D341Med (cell line): ENCODE data around the gene XXYLT1.
"Not testable (repeated sequence)": the region's sequence is repeated elsewhere in the genome, so short reads cannot be mapped to it uniquely, and the experiment has no call there.

Experiments used
- DNase-seq: peaks from one replicate; pipeline ENCODE4 v3.0.0; 2012; ENCODE audit warnings: low spot score

XXYLT1 gene

DNA sequence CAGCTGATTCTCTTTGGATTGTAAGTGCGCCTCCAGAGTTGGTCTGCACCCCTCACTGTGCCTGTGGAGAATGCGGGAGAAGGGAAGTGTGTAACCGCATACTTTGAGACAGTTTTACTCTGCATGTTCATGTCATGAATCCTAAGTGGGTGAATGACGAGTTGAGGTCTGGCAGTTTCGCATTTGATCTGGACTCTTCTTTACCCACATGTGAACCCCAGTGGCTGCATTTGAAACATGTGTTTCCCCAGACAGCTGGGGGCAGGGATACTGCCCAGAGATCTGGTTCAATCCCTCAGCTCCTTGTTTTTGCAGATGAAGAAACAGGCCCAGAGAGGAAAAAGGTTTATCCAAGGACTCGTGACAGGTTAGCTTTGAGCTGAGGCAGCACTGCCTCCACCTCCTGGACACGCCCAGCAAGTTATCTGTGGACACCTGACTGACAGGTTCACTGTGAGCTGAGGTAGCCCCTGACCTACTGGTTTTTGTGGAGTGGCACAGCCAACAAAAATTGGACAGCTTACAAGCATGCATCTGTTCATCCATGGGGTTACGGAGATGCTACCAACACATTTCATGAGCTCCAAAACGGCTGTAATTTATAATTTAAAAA is 207.3 kb downstream of the XXYLT1 start:
- DNase-seq: no peak

DNA sequence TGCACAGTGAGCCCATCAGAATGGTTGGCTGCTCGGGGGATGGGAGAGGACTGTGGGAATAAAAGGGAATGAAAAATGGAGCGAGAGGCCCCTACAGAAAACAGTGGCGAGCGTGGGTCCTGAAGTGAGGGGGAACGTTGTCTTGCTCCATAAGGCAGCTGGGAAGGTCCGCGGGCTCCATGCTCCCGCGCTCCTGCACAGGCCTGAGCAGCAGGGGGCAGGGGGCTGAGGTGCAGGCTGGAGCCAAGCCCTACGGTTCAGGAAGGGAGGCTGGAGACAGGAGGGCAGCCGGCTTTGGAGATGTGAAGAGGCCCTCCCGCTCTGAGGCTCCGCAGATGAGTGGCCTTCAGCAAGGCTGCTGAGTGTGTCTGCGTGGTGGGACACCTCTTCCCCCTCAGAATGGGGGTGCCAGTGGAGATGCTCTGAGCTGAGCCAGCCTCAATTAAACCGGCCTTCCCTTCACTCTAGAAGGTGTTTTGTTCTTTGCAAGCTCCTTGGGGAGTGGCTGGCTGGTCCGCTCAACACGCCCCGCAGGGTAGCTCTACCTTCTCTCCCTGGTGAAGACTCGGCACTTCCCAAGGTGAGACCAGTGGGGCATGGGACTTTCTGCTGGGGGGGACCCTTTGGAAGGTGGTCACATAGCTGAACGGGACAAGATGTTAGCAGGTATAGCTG is 208.0 kb downstream of the XXYLT1 start:
- no peak for DNase-seq

DNA sequence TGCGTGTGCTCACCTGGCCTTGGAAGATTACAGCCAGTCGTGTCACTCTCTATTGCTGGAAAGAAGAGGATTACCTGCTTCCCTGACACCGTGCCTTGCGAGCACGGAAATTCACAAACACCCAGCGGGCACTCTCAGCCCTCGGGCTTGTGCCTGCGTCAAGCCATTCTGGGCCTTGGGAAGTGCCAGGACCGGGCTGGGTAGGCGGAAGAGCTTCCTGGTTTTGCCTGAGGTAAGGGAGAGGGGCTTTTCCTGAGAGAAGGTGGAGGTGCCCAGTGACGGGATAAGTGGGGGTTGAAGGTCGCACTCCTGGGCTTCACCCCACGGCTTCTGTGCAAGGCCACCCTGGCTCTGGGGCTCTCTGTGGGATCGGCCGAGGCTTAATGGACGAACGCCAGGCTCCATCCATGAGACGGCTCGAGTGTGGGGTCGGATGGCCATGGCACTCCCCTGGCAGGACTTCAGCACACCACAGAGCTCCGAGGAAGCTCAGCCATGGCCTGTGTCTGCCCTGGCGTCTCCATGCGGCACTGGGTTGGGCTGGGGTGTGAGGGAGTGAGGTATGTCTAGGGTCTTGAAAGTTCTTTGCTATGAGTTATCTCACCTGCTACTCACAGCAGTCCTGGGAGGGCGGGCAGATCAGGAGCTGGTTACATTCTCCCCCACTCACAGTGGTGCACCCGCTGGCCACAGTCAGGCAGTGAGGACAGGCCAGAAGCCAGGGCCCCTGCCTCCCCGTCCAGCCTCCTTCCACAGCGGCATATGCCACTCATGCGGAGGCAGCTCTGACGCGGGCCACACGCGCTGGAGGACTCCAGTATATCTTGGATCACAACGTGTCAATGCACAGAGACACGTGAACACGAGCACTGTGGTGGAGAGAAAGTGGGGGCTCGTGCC is 209.0 kb downstream of the XXYLT1 start:
- no peak for DNase-seq

DNA sequence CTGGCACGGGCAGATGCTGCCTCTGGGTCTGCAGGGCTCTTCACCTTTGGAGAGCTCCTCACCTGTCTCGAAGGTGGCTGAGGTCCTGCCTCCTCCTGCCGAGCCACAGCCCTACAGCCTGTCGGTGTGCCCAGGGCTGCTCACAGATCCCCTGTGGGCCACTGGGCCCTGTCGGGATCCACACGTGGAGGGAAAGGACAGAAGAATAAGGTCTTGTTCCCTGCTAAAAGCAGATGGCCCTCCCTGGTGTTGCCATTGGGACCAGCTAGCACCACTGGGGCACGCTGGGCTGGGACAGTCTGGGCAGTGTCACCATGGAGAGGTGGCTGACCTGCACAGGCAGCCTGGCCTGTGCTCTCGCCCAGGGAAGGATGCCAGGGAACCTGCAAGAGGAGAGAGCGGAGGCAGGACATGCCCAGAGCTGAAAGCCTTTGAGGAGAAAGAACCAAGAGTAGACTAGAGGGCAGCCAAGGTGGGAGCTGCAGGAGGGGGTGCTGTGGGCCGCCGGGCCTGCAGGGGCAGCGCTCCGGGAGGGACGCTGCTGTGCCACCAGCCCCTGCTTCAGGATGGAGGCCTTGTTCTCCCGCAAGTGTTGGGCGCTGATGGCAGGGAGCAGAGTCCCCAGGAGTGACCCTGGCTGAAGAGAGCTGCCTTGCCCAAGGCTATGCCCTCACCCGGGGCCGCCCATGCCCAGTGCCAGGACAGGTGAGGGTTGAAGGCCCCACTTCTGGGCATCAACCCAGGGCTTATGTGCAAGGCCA is 210.2 kb downstream of the XXYLT1 start:
- DNase-seq: no peak

DNA sequence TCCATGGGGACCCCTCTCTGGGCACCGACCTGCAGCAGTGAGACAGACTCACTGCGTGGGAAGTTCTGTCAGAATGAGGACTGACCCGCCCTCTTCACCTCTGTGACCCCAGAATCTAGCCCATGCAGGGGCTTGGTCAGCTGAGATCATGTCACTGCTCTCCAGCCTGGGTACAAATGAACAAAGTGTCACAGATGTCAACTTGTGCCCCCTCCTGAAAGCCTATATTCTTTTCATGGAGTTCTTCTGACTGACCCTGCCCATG is 210.8 kb downstream of the XXYLT1 start:
- DNase-seq: no peak

DNA sequence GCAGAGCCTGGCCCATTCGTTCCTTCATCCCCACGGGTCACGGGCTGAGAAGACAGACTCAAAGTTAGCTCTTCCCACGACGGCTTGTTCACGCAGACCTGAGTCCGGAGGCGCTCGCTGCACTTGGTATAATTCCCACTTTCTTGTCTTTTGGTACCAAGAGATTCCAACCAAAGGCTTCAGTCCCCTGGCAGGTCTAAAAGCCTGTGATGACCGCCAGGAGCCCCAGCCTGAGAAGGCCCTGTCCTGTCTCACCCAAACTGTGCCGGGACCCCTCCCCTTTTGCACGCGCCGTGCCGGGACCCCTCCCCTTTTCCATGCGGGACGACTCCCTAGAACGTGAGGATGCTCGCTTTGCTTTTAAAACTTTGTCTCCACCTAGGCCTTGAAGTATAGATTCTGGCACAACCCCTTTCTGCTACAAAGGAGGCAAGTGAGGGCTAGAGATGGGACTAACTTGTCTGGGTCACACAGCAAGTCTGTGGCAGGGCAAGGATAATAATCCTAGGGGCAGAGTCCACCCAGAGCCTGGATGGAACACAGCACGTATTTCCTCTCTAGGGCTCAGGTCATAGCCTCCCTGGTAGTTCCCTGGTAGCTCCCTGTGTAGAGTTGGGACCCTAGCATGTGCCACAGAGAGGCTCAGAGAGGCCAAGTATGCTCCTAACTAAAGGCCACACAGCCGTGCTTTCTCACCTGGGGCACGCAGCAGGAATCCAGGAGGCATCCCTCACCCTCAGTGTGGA is 211.3 kb downstream of the XXYLT1 start:
- DNase-seq: no peak

DNA sequence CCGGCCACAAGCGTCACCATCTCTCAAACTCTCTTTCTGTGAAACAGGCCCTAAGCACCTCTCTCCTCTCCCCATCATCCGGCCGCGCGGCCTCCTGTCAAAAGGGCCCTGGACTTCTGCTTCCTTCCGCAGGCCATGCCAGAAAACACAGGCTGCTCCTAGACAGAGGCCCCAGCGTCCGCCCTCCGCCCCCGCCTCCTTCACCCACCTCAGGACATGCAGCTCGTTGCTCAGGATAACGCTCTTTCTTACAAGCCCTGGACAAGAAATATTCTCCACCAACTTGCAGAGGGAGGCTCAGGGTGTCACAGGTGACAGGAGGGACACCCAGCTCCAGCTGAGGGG is 212.0 kb downstream of the XXYLT1 start:
- no peak for DNase-seq

DNA sequence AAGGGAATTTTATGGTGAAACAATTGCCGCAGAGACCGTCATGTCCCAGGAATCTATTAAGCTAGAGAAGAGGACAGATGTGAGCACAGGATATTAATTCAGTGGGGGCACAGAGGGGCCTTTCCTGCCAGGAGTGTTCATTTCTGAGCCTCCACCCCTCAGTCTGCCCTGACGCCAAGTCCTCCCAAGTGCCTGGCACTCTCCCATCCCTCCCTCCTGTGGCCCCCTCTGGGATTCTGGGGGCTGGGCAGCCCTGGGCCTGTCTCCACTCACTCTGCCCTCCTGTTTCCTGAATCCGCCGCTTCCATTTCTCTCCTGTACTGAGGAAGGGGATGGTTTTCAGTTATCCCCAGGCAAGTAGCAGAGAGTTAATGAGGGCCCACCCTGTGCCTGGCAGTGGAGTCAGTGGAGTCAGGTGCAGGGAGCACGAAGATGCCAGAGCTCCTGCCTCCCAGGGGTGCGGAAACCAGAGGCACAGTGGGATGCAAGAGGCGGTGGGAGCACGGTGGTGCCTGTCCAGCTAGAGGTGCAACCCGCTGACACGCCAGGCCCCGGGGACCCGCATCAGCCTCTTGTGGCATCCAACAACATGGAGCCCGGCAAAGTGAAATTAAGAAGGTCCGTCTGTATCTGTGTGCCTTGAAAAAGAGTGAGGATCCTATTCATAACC is 212.5 kb downstream of the XXYLT1 start:
- no peak for DNase-seq

DNA sequence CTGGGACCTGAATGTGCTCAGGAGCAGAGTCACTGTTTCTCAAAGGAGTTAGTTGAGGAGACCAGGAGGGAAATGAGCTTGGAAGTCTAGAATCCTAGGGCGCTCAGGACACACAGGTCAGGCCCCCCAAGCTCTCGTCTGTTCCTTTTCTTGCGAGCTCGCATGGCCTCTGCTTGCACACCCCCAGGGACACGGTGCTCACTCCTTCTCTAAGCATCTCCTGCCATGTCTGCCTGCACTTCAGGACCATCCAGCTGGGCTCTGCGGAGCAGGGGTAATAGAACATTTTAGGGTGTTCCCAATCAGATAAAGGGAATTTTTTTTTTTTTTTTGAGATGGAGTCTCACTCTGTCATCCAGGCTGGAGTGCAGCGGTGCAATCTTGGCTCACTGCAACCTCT is 213.2 kb downstream of the XXYLT1 start:
- DNase-seq: no peak

DNA sequence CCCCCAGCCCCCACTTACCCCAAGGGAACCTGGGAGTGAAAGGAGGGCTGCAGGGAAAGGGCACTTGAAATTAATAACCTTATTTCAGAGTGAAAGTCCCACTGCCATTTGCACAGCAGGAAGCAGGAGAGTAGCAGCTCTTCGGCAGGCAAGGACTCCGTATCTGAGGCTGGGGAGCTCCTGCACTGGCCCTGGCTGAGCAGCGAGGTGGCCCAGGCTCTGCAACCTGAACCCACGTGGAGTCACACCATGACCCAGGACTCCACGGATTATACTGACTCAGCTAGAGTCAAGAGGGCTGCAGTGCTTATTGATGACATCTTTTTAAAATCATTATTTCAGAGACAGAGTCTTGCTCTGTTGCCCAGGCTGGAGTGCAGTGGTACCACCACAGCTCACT is 214.5 kb downstream of the XXYLT1 start:
- DNase-seq: no peak

DNA sequence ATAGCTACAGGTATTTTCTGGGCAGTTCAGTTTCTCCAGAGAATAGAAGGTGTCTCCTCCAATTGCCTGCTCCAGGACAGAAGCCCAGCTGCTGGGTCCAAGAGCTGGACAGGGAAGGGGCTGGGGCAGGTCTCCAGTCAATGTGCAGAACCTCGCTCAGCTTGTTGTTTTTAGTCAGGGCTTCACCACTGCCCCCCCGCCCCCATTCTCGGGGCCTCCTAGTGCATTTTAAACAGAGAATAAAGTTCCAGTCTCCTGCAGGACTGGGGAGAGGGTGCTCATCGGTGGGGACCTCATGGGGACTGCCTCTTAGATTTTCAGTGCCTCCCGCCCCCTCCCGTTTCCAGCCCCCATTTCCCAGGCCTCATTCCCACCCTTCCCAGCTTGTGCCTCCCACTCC is 216.6 kb downstream of the XXYLT1 start:
- no peak for DNase-seq

DNA sequence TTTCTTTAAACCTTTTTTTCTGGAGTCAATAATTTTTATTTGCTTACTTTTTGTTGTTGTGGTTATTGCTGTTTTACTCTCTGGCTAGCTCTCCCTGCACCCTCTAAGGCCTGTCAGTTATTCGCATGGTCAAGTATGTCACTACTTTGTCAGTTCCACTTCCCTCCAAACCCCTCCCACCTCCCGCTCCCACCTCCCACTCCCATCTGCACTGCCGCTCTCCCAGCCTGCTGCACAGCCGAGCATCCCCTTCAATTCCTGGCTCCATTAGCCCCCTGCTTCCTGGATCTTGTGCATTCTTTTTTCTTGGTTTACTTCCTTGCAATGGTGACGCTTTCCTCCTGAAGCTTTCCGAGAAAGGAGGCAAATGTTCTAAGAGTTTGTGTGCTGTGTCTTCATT is 218.0 kb downstream of the XXYLT1 start:
- no peak for DNase-seq

DNA sequence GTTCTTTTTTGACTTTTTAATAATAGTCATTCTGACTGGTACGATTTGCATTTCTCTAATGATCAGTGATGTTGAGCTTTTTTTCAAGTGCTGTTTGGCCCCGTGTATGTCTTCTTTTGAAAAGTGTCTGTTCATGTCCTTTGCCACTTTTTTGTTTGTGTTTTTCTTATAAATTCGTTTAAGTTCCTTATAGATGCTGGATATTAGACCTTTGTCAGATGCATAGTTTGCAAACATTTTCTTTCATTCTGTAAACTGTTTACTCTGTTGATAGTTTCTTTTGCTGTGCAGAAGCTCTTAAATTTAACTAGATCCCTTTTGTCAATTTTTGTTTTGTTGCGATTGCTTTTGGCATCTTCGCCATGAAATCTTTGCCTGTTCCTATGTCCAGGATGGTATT is 220.7 kb downstream of the XXYLT1 start:
- not testable (repeated sequence) for DNase-seq

DNA sequence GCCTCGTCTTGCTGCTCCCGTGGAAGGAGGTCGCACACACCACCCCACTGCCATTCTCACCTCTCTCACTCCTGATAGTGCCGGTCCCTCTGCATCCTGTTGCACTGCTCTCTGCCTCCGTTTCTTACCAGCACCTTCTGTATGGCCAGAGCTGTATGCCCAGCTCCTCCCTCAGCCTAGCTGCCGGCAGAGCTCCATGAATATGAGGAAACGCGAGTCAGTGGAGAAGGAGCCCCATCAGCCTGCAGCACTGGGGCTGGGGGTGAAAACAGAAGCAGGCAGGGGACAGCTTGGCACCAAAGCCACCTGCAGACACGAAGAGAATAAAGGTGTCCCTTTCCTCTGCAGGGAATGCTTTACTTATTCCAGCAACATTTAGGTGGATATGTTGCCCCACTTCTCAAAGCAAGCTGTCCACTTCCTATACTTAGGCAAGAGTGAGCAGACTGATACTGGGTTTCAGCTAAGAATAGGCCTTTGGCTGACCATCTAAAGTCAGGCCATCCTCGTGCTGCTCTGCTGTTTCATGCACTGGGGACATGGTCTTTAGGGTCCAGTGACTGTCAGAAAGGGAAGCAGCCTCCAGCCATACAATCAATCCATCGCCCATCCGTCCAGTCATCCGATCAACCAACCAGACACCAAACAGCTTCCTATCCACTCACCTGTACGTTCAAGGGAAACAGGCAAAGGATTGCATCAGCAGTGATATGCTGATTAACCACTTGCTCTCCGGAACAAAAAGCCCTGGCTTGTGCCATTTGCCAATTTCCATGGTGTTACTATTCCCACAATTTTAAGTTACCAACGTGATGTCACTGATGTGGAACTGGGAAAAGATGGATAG is 222.7 kb downstream of the XXYLT1 start:
- no peak for DNase-seq

DNA sequence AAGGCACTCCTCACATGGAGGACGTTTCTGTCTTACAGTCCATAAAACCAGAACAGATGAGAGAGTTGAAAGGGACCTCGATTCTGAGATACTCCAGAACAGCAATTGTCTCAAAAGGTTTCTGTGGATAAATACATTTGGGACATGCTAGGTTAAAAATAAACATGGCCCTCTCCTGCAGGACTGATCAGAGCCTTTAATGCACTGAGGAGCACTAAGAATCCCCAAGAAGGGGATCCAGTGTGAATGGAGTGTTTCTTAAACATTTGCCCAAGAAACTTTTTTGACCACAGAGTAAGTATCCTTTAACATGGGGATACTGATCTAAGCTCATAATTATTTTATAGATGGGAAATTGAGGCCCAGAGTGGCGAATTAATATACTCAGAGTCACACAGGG is 223.4 kb downstream of the XXYLT1 start:
- DNase-seq: no peak

DNA sequence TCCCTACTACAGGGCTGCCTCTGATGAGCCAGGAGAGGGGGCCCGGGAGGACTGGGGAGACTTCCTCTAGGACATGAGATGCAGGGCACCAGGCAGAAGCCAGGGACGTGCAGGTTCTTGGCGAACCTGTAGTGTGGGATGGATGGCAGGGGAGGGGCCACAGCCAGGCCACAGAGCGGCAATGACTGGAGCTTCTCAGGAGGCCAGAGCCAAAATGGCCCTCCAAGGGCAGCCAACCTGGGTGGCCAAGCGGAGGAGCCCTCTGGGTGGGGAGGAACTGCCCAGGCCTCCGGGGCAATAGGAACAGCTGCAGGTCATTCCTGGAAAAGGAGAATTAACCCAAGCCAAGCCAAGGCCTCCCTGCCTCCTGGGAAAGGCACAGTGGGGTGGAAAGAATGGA is 224.5 kb downstream of the XXYLT1 start:
- no peak for DNase-seq

DNA sequence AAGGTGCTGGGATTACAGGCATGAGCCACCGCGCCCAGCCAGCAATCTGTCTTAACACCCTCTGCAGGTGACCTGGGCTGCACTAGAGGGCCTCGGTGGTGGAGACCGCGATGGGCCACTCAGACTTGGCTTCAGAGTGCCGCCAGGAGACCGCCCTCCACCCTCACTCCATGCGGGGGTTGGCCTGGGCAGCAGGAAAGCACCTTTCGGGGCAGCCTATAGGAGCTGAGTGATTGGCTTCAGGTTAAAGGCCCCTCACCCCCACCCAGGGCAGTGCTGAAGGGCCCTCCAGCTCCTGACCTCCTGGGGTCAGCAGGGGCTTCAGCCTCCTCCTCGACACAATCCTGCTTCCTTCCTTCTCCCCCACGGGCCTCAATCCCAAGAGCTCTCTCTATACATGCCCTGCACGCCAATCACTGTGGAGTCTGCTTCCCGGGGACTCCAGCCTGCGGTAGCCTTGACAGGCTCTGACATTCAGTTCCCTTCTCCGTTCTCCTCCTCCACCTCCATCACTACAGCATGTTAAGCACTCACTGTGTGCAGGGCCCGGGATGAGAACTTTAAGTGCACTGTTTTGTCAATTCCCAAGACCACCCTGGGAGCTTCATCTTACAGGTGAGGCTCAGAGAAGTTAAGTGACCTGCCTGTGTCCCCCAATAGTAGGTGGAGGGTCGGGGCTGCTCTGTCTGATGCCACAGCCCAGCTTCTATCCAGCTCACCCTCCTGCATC is 225.3 kb downstream of the XXYLT1 start:
- DNase-seq: no peak

DNA sequence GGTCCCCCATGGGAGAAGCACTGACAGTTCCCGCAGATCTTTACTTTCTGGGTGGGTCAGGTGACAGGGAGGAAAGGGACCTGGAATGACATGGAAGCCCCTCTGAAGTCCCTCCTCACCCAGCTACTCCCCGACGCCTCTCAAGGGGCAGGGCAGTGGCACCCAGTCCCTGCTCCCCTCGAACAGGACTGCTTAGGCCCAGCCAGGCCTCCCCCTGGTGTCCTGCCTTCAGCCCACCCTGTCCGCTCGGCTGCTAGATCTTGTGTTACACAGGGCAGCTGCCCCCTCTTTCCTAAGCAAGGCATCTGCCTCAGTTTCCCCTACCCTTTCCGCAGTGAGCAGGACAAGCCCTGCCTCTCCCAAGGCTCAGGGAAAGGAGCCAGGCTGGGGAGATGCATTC is 226.5 kb downstream of the XXYLT1 start:
- DNase-seq: no peak

DNA sequence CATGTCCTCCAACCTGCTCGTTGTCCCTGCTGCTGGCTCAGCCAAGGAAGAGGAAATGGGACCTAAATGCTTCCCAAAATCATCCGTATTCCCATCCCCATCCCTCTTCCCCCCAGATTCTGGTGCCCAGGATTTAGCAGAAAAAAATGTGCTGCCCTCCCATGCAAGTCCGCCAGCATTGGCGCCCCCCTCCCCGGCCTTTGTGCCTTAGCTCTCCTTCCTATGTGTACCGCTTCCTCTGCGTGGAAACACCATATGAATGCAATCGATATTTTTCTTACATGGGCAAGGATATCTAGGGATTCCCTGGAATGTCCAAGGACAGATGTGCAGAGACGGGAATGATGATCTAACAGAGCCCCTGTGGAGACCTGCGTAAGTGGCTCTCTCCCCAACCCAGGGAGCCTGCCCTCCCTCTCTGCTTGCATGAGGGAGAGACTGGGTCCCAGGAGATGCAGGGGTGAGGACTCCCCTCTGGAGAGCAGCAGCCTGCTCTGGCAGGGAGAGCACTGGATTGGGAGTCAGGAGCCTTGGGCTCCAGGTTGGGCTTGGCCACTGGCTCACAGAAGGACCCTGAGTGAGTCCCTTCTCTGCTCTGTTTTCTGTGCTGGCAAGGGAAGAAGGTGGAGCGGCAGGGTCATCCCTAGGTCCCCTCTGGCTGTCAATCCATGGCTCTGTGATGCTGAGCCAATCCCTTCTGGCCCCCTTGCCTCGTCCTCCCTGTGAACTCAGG is 227.2 kb downstream of the XXYLT1 start:
- no peak for DNase-seq
